H9 (cell line): ENCODE results near the gene FSHR. TPM values are rescaled to one million over a fixed set of nuclear protein-coding genes. Genes with fewer than 3 reads are reported as not detected.

Experiments
- DNase-seq: peaks from one replicate; pipeline ENCODE4 v3.0.0-alpha.2; 2017
- H2AFZ ChIP-seq: one replicate; pipeline ENCODE4 v1.6.1; 2013; ENCODE audit warnings: mild to moderate bottlenecking, low read length, control low read depth, moderate library complexity
- H2AK5ac ChIP-seq: 2 replicates; pipeline ENCODE4 v1.6.1; 2013; ENCODE audit warnings: low read length, control low read depth, mixed read lengths; ENCODE audit not compliant: insufficient read length
- H2BK120ac ChIP-seq: one replicate; pipeline ENCODE4 v1.6.1; 2013; ENCODE audit warnings: low read depth, mild to moderate bottlenecking, low read length, control low read depth, inconsistent platforms; ENCODE audit not compliant: poor library complexity, severe bottlenecking
- H2BK12ac ChIP-seq: 2 replicates; pipeline ENCODE4 v1.6.1; 2013; ENCODE audit warnings: low read length, control low read depth, mixed read lengths, low read depth; ENCODE audit not compliant: insufficient read length
- H2BK15ac ChIP-seq: 2 replicates; pipeline ENCODE4 v1.6.1; 2013; ENCODE audit warnings: low read depth, low read length, control low read depth
- H2BK20ac ChIP-seq: one replicate; pipeline ENCODE4 v1.6.1; 2013; ENCODE audit warnings: low read depth, mild to moderate bottlenecking, low read length, control low read depth, inconsistent platforms; ENCODE audit not compliant: poor library complexity, severe bottlenecking
- H2BK5ac ChIP-seq: 2 replicates; pipeline ENCODE4 v1.6.1; 2013; ENCODE audit warnings: low read length, control low read depth, mixed read lengths; ENCODE audit not compliant: insufficient read length
- H3K14ac ChIP-seq: 2 replicates; pipeline ENCODE4 v1.6.1; 2013; ENCODE audit warnings: low read length, control low read depth; ENCODE audit not compliant: insufficient read depth
- H3K18ac ChIP-seq: 2 replicates; pipeline ENCODE4 v1.6.1; 2013; ENCODE audit warnings: low read depth, mild to moderate bottlenecking, mixed read lengths, low read length, control low read depth; ENCODE audit not compliant: insufficient read length
- H3K23ac ChIP-seq: 2 replicates; pipeline ENCODE4 v1.6.1; 2013; ENCODE audit warnings: low read length, control low read depth, mixed read lengths, low read depth; ENCODE audit not compliant: insufficient read length
- H3K23me2 ChIP-seq: 2 replicates; pipeline ENCODE4 v1.6.1; 2013; ENCODE audit warnings: low read depth, mild to moderate bottlenecking, mixed read lengths, low read length, control low read depth; ENCODE audit not compliant: insufficient read length, poor library complexity, severe bottlenecking
- H3K27ac ChIP-seq: 2 replicates; pipeline ENCODE4 v1.5.1; 2013; ENCODE audit warnings: low read length, control low read depth, mixed read lengths, low read depth; ENCODE audit not compliant: insufficient read length
- H3K27me3 ChIP-seq: 2 replicates; pipeline ENCODE4 v1.6.1; 2013; ENCODE audit warnings: low read length, control low read depth, inconsistent platforms; ENCODE audit not compliant: insufficient read depth
- H3K4ac ChIP-seq: 2 replicates; pipeline ENCODE4 v1.6.1; 2013; ENCODE audit warnings: low read depth, mild to moderate bottlenecking, control low read depth, inconsistent platforms, low read length, moderate library complexity
- H3K4me1 ChIP-seq: 2 replicates; pipeline ENCODE4 v1.6.1; 2013; ENCODE audit warnings: low read length, control low read depth, inconsistent platforms; ENCODE audit not compliant: insufficient read depth
- H3K4me2 ChIP-seq: 2 replicates; pipeline ENCODE4 v1.6.1; 2013; ENCODE audit warnings: low read length, control low read depth, mixed read lengths; ENCODE audit not compliant: insufficient read length, insufficient read depth
- H3K56ac ChIP-seq: 2 replicates; pipeline ENCODE4 v1.6.1; 2013; ENCODE audit warnings: low read depth, mild to moderate bottlenecking, mixed read lengths, low read length, control low read depth; ENCODE audit not compliant: insufficient read length
- H3K79me1 ChIP-seq: 2 replicates; pipeline ENCODE4 v1.6.1; 2013; ENCODE audit warnings: low read depth, mild to moderate bottlenecking, moderate library complexity, low read length, control low read depth, inconsistent platforms; ENCODE audit not compliant: insufficient read depth, poor library complexity, severe bottlenecking
- H3K79me2 ChIP-seq: 2 replicates; pipeline ENCODE4 v1.6.1; 2013; ENCODE audit warnings: low read length, control low read depth, inconsistent platforms; ENCODE audit not compliant: insufficient read depth
- H3K9ac ChIP-seq: 2 replicates; pipeline ENCODE4 v1.6.1; 2013; ENCODE audit warnings: low read length, control low read depth, mixed read lengths; ENCODE audit not compliant: insufficient read length; ENCODE audit errors: extremely low read depth
- H3K9me3 ChIP-seq: one replicate; pipeline ENCODE4 v1.6.1; 2013; ENCODE audit warnings: low read depth, low read length, inconsistent platforms; ENCODE audit not compliant: control insufficient read depth
- H3T11ph ChIP-seq: one replicate; pipeline ENCODE4 v1.6.1; 2013; ENCODE audit warnings: mild to moderate bottlenecking, low read length, control low read depth, inconsistent platforms
- H4K20me1 ChIP-seq: one replicate; pipeline ENCODE4 v1.6.1; 2013; ENCODE audit not compliant: control insufficient read depth, insufficient read length, insufficient read depth
- H4K5ac ChIP-seq: 2 replicates; pipeline ENCODE4 v1.6.1; 2013; ENCODE audit warnings: low read depth, mild to moderate bottlenecking, mixed read lengths, low read length, control low read depth; ENCODE audit not compliant: insufficient read length
- H4K8ac ChIP-seq: replicated peaks from 2 replicates; pipeline ENCODE4 v1.6.1; 2013; ENCODE audit warnings: low read length, control low read depth, mixed read lengths, low read depth; ENCODE audit not compliant: insufficient read length
- H4K91ac ChIP-seq: 2 replicates; pipeline ENCODE4 v1.6.1; 2013; ENCODE audit warnings: low read depth, mild to moderate bottlenecking, moderate library complexity, mixed read lengths, low read length, control low read depth; ENCODE audit not compliant: insufficient read length
- H3K27ac Mint-ChIP-seq, 3 experiments: 2 replicates in 2 of 3; 3 replicates in 1 of 3; pipeline ENCODE4 v1.8.0; 2020 to 2021; ENCODE audit warnings: mixed read lengths in 3 of 3, mild to moderate bottlenecking in 1 of 3, moderate library complexity in 1 of 3
- H3K27me3 Mint-ChIP-seq: 2 replicates; pipeline ENCODE4 v1.8.0; 2021; ENCODE audit warnings: low read depth, mild to moderate bottlenecking, moderate library complexity, mixed read lengths
- H3K36me3 Mint-ChIP-seq, 3 experiments: 2 replicates in 2 of 3; 3 replicates in 1 of 3; pipeline ENCODE4 v1.8.0; 2020 to 2021; ENCODE audit warnings: low read depth in 3 of 3, mixed read lengths in 3 of 3; ENCODE audit not compliant: insufficient read depth in 1 of 3
- H3K4me1 Mint-ChIP-seq, 2 experiments: 2 replicates each; pipeline ENCODE4 v1.8.0; 2020; ENCODE audit warnings: mixed read lengths in 2 of 2
- H3K4me3 Mint-ChIP-seq, 2 experiments: 2 replicates in 1 of 2; 3 replicates in 1 of 2; pipeline ENCODE4 v1.8.0; 2020 to 2021; ENCODE audit warnings: mild to moderate bottlenecking in 2 of 2, mixed read lengths in 2 of 2, moderate library complexity in 1 of 2
- H3K9me3 Mint-ChIP-seq, 2 experiments: 2 replicates in 1 of 2; 3 replicates in 1 of 2; pipeline ENCODE4 v1.8.0; 2020; ENCODE audit warnings: mild to moderate bottlenecking in 2 of 2, mixed read lengths in 2 of 2, moderate library complexity in 1 of 2
- CTCF ChIP-seq: fragments of 200-600 bp; sonication (generic); conservative IDR thresholded peaks from 3 replicates; pipeline ENCODE4 v1.8.0; 2021; ENCODE audit warnings: antibody characterized with exemption, mild to moderate bottlenecking
- WGBS: extraction: QIAGEN DNeasy Blood & Tissue Kit; methylation state at CpG from one replicate; pipeline ENCODE4 v1.1.7; 2013; ENCODE audit warnings: missing lambda C conversion rate, low lambda C conversion rate, mixed read lengths; ENCODE audit not compliant: insufficient read length; ENCODE audit errors: extremely low coverage; 5-methylcytosine and 5-hydroxymethylcytosine counted together
- total RNA-seq: library from RNA; stranded (reverse); gene quantifications from 2 replicates; pipeline ENCODE4 v1.2.1, GENCODE V29; 2021

FSHR gene
- total RNA-seq, 1 experiment from 2014 or later: not detected

- no peak overlapping the region for H3K4me3 Mint-ChIP-seq
- H3K4ac ChIP-seq: no peak overlapping the region
- no peak overlapping the region for H2BK5ac ChIP-seq
- H4K91ac ChIP-seq: no peak overlapping the region
- H3K79me1 ChIP-seq: no peaks in the 10 kb centered on the region
- no peak overlapping the region for H3T11ph ChIP-seq
- H3K27ac ChIP-seq: no peak overlapping the region
- H4K5ac ChIP-seq: no peak overlapping the region
- H2AK5ac ChIP-seq: no peak overlapping the region
- H2BK120ac ChIP-seq: no peak overlapping the region
- H2BK20ac ChIP-seq: no peak overlapping the region
- H3K27me3 Mint-ChIP-seq: no peaks in the 10 kb centered on the region
- no peak overlapping the region for H4K8ac ChIP-seq
- H3K27me3 ChIP-seq: no peaks in the 10 kb centered on the region
- no peaks in the 10 kb centered on the region for H3K9me3 Mint-ChIP-seq
- H3K36me3 Mint-ChIP-seq: no peaks in the 10 kb centered on the region
- TF ChIP-seq CTCF: no peak
- no peak for DNase-seq
- H3K4me1 ChIP-seq: no peaks in the 10 kb centered on the region; the same call in 1 of the 2 replicates
- H3K56ac ChIP-seq: no peak overlapping the region
- H3K18ac ChIP-seq: no peak overlapping the region
- no peaks in the 10 kb centered on the region for H3K23me2 ChIP-seq
- H3K14ac ChIP-seq: no peak overlapping the region
- H3K9ac ChIP-seq: no peak overlapping the region
- H3K27ac Mint-ChIP-seq: no peak overlapping the region
- H3K23ac ChIP-seq: no peak overlapping the region
- no peaks in the 10 kb centered on the region for H3K9me3 ChIP-seq
- no peaks in the 10 kb centered on the region for H4K20me1 ChIP-seq
- no peaks in the 10 kb centered on the region for H3K79me2 ChIP-seq
- no peak overlapping the region for H2AFZ ChIP-seq
- no peak overlapping the region for H2BK15ac ChIP-seq
- peaks cover 16% of the 10 kb centered on the region in 2 experiments for H3K4me1 Mint-ChIP-seq
- H2BK12ac ChIP-seq: no peak overlapping the region
- WGBS: no CpG with 5 or more reads among the region's 1 CpG
- no peak overlapping the region for H3K4me2 ChIP-seq
Measured at GRCh38 chr2:49029406-49029805, 124.9 kb downstream of the FSHR start.
